PC-3 (cell line): Measurements from ENCODE around the gene EMCN.

ENCODE experiments used
- EZH2 ChIP-seq: fragments of 300-600 bp; sonication (generic); IDR thresholded peaks from one replicate; pipeline ENCODE4 v1.6.1; 2017; ENCODE audit warnings: antibody characterized with exemption, mild to moderate bottlenecking, low read length; ENCODE audit not compliant: unreplicated experiment
- EZH2phosphoT487 ChIP-seq: fragments of 300-600 bp; sonication (generic); IDR thresholded peaks from 2 replicates; pipeline ENCODE4 v1.6.1; 2018; ENCODE audit warnings: mild to moderate bottlenecking, antibody characterized with exemption, low read length, borderline replicate concordance
- TF ChIP-seq, protein P1 (sequence below): fragments of 300-600 bp; sonication (generic); conservative IDR thresholded peaks from 2 replicates; pipeline ENCODE4 v1.5.1; 2017; ENCODE audit warnings: antibody characterized with exemption, low read depth, mild to moderate bottlenecking, low read length

DNA sequence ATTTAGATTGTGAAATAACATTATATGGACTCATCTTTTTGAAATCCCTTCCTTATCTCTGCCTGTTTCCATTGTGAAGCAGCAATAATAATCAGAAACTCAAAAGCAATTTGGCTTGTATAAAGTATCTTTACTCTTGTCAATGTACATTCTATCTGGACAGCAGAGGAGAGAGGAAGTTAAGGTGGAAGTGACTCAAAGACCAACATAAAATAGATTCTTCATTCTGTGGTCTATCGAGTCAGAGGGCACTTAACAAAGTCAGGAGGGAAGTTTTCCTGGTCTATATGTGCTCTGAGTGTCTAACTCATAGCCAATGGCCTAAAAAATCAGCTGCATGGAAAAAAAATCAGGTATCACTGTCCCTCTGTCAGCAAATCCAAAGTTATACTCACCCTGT is 155.5 kb downstream of the EMCN start:
- TF ChIP-seq, protein P1, sequence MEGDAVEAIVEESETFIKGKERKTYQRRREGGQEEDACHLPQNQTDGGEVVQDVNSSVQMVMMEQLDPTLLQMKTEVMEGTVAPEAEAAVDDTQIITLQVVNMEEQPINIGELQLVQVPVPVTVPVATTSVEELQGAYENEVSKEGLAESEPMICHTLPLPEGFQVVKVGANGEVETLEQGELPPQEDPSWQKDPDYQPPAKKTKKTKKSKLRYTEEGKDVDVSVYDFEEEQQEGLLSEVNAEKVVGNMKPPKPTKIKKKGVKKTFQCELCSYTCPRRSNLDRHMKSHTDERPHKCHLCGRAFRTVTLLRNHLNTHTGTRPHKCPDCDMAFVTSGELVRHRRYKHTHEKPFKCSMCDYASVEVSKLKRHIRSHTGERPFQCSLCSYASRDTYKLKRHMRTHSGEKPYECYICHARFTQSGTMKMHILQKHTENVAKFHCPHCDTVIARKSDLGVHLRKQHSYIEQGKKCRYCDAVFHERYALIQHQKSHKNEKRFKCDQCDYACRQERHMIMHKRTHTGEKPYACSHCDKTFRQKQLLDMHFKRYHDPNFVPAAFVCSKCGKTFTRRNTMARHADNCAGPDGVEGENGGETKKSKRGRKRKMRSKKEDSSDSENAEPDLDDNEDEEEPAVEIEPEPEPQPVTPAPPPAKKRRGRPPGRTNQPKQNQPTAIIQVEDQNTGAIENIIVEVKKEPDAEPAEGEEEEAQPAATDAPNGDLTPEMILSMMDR: no peak
- TF ChIP-seq EZH2phosphoT487 (no peak), EZH2 (no peak)
